Measurements from ENCODE around the gene KRTAP16-1. TPM values are rescaled to one million over a fixed set of nuclear protein-coding genes. Genes with fewer than 3 reads are reported as not detected.

Gene KRTAP16-1
- total and polyA plus RNA-seq, 2 donors (not counting 3 experiments of a cell fraction or from before 2014, with no cell fraction given): not detected

DNA sequence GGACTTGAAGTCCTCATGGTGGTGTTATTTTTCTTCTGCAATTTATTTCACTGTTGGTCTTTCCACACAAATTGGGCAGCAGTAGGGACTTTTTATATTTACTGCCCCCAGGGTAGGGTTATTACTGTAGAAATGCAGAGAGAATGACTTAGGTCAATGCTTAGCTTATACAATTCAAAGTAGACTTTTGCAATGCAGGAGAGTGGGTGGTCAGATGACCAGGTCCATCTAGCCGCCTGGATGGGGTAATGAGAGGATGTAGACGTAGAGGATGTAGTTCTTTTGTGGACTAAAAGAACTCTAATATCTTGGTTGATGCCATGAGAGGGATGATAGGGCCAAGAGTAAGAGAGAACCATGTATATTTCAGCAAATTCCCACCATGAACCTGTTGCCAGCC lies 9.1 kb upstream of the KRTAP16-1 start:
- FAIRE-seq (no peak), DNase-seq (ENCODE audit: low read depth, low spot score) (no peak)
- Histone ChIP-seq H3K4me2 (ENCODE audit: insufficient read depth, low read length) (no peak overlapping the region), H4K20me1 (replicated peaks; ENCODE audit: control insufficient read depth, extremely low read depth, insufficient read depth, low read length) (no peaks in the 10 kb centered on the region), H3K9me1 (replicated peaks; ENCODE audit: control insufficient read depth, extremely low read depth, insufficient read depth, low read length) (no peaks in the 10 kb centered on the region), H2AFZ (ENCODE audit: low read depth, low read length) (no peak overlapping the region), H3K27me3 (ENCODE audit: control insufficient read depth in 2 of 2, insufficient read depth in 2 of 2, low read length in 2 of 2) (peaks cover 0 to 2% of the 10 kb centered on the region in 2 experiments), H3K79me2 (ENCODE audit: control insufficient read depth, insufficient read depth, low read length) (no peaks in the 10 kb centered on the region), H3K4me3 (replicated peaks in 1 of 3; ENCODE audit: insufficient read depth in 1 of 3, low read depth in 1 of 3, low read length in 3 of 3) (no peak overlapping the region), H3K9me3 (replicated peaks; ENCODE audit: control insufficient read depth, insufficient read depth, low read length) (no peaks in the 10 kb centered on the region), H3K27ac (ENCODE audit: insufficient read depth, low read depth, low read length) (no peak overlapping the region), H3K4me1 (ENCODE audit: control insufficient read depth, extremely low read depth, insufficient read depth, low read length) (no peaks in the 10 kb centered on the region), H3K36me3 (ENCODE audit: control insufficient read depth in 2 of 2, extremely low read depth in 1 of 2, insufficient read depth in 2 of 2, low read length in 2 of 2) (no peaks in the 10 kb centered on the region), H3K9ac (replicated peaks; ENCODE audit: extremely low read depth, insufficient read depth, low read length) (no peak overlapping the region)
- intact Hi-C loops (cut with micrococcal nuclease) (no loop called here), dilution Hi-C loops (cut with MboI; ENCODE audit: extremely low pct_ligation_motif_present, low sequenced_read_pairs) (no loop called here)
- CTCF ChIA-PET: interaction anchor here (0.8 kb wide), 1 partner anchor 13 kb away, joined by 3 read pairs; no protein-coding TSS in a partner anchor
- POLR2A ChIA-PET: no interaction called here
- no peak for TF ChIP-seq EZH2 (IDR thresholded peaks at IDR 0.05; ENCODE audit: borderline replicate concordance, low read depth, low read length, severe bottlenecking)
- TF ChIP-seq FOS (IDR thresholded peaks at IDR 0.05; ENCODE audit: borderline replicate concordance, insufficient read depth, low read length): no peak
- TF ChIP-seq POLR2AphosphoS5 (IDR thresholded peaks at IDR 0.05; ENCODE audit: insufficient read depth, low read depth, low read length): no peak
- no peak for TF ChIP-seq GATA2 (IDR thresholded peaks at IDR 0.05; ENCODE audit: insufficient read depth, insufficient read length, low read depth, low read length)
- TF ChIP-seq MYC (IDR thresholded peaks at IDR 0.05; ENCODE audit: low read depth, low read length): no peak
- no peak for TF ChIP-seq JUN (IDR thresholded peaks at IDR 0.05; ENCODE audit: borderline replicate concordance, insufficient read depth, insufficient read length, low read depth)
- TF ChIP-seq, protein P1, sequence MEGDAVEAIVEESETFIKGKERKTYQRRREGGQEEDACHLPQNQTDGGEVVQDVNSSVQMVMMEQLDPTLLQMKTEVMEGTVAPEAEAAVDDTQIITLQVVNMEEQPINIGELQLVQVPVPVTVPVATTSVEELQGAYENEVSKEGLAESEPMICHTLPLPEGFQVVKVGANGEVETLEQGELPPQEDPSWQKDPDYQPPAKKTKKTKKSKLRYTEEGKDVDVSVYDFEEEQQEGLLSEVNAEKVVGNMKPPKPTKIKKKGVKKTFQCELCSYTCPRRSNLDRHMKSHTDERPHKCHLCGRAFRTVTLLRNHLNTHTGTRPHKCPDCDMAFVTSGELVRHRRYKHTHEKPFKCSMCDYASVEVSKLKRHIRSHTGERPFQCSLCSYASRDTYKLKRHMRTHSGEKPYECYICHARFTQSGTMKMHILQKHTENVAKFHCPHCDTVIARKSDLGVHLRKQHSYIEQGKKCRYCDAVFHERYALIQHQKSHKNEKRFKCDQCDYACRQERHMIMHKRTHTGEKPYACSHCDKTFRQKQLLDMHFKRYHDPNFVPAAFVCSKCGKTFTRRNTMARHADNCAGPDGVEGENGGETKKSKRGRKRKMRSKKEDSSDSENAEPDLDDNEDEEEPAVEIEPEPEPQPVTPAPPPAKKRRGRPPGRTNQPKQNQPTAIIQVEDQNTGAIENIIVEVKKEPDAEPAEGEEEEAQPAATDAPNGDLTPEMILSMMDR (IDR thresholded peaks at IDR 0.05; ENCODE audit: extremely low read depth in 1 of 2, insufficient read depth in 1 of 2, low read depth in 1 of 2, low read length in 2 of 2): no peak
- TF ChIP-seq POLR2A (IDR thresholded peaks at IDR 0.05; ENCODE audit: low read depth, low read length): no peak
- TF ChIP-seq, protein P2, sequence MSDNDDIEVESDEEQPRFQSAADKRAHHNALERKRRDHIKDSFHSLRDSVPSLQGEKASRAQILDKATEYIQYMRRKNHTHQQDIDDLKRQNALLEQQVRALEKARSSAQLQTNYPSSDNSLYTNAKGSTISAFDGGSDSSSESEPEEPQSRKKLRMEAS (IDR thresholded peaks at IDR 0.05; ENCODE audit: insufficient read depth, insufficient read length): no peak
- no TSS peak for BruUV-seq (replicated peaks)

Data from endothelial cell of umbilical vein (primary cell).